Upper lobe of left lung (tissue), 6 donors: ENCODE measurements around the gene DHX32. TPM values are rescaled to one million over a fixed set of nuclear protein-coding genes. Genes with fewer than 3 reads are reported as not detected.

Experiments
- ATAC-seq, 2 donors: fragments of 200-7000 bp; cut with Tn5 transposase; one replicate each; pipeline ENCODE4 v1.9.1; 2022; ENCODE audit warnings: mild to moderate bottlenecking in 2 of 2, moderate library complexity in 2 of 2; ENCODE audit not compliant: low FRiP score in 2 of 2
- DNase-seq, 2 donors: peaks; one replicate each; pipeline ENCODE4 v3.0.0-alpha.2; 2019 to 2020
- H3K27ac ChIP-seq, 4 donors: fragments of 200-600 bp; sonication (generic); one replicate each; pipeline ENCODE4 v1.5.1; 2016 to 2019
- H3K27me3 ChIP-seq, 4 donors: fragments of 200-600 bp; sonication (generic); one replicate each; pipeline ENCODE4 v1.5.1; 2017 to 2019
- H3K36me3 ChIP-seq, 4 donors: fragments of 200-600 bp; sonication (generic); one replicate each; pipeline ENCODE4 v1.5.1; 2016 to 2019
- H3K4me1 ChIP-seq, 4 donors: fragments of 200-600 bp; sonication (generic); one replicate each; pipeline ENCODE4 v1.5.1; 2018 to 2019
- H3K4me3 ChIP-seq, 4 donors: fragments of 200-600 bp; sonication (generic); one replicate each; pipeline ENCODE4 v1.5.1; 2017 to 2019; ENCODE audit warnings: mild to moderate bottlenecking in 2 of 4, moderate library complexity in 1 of 4
- H3K9me3 ChIP-seq, 4 donors: fragments of 200-600 bp; sonication (generic); one replicate each; pipeline ENCODE4 v1.5.1; 2018 to 2019
- EP300 ChIP-seq, 4 donors: sonication (generic); formaldehyde crosslinking; IDR thresholded peaks; one replicate each; pipeline ENCODE4 v1.5.1; 2017; ENCODE audit warnings: antibody characterized with exemption in 4 of 4, control low read depth in 2 of 4
- POLR2A ChIP-seq, 4 donors: fragments of 450-650 bp; IDR thresholded peaks; one replicate each; pipeline ENCODE4 v1.5.1; 2016 to 2017; ENCODE audit warnings: antibody characterized with exemption in 4 of 4, mild to moderate bottlenecking in 2 of 4
- POLR2AphosphoS5 ChIP-seq, 2 donors: sonication (generic); formaldehyde crosslinking; IDR thresholded peaks; one replicate each; pipeline ENCODE4 v1.5.1; 2017; ENCODE audit warnings: antibody characterized with exemption in 2 of 2
- WGBS, 2 donors: methylation state at CpG; one replicate each; pipeline ENCODE4 v1.1.5; 2017 to 2018; 5-methylcytosine and 5-hydroxymethylcytosine counted together
- total RNA-seq, 6 donors: library from RNA; depleted of rRNA in 4 of 6; stranded (reverse); fragments of >200 nt in 4 of 6; gene quantifications; one replicate each; pipeline versions ENCODE4 v1.1.0 to v1.2.1, GENCODE V29; 2016 to 2021
- TF ChIP-seq, protein P1 (sequence below), 6 experiments: fragments of 450-650 bp in 4 of 6; fragments of 200-600 bp in 2 of 6; sonication (generic) in 2 of 6; IDR thresholded peaks; one replicate each; pipeline ENCODE4 v1.5.1; 2016 to 2019; ENCODE audit warnings: antibody characterized with exemption in 6 of 6
- donor health status: DM: no; HTN: no; CAD: no; lungs with moderate emphysema.
- donor health status: DM: no; HTN: yes; CAD: no; lungs with severe emphysema.

The DHX32 gene
- total RNA-seq, 6 donors from 2014 or later, result 9.4 to 37.2 (median 28.0) TPM

GRCh38 chr10:125843603-125844329 lies 37.3 kb downstream of the DHX32 start:
- Histone ChIP-seq H3K4me1 (no peaks in the 10 kb centered on the region), H3K36me3 (peaks cover 0 to 73% (median 29%) of the 10 kb centered on the region in 4 donors), H3K9me3 (no peaks in the 10 kb centered on the region), H3K4me3 (no peak overlapping the region), H3K27ac (no peak overlapping the region), H3K27me3 (no peaks in the 10 kb centered on the region)
- no peak for DNase-seq
- ATAC-seq, result no peak
- no peak for TF ChIP-seq POLR2A (IDR thresholded peaks at IDR 0.05)
- TF ChIP-seq, protein P1, sequence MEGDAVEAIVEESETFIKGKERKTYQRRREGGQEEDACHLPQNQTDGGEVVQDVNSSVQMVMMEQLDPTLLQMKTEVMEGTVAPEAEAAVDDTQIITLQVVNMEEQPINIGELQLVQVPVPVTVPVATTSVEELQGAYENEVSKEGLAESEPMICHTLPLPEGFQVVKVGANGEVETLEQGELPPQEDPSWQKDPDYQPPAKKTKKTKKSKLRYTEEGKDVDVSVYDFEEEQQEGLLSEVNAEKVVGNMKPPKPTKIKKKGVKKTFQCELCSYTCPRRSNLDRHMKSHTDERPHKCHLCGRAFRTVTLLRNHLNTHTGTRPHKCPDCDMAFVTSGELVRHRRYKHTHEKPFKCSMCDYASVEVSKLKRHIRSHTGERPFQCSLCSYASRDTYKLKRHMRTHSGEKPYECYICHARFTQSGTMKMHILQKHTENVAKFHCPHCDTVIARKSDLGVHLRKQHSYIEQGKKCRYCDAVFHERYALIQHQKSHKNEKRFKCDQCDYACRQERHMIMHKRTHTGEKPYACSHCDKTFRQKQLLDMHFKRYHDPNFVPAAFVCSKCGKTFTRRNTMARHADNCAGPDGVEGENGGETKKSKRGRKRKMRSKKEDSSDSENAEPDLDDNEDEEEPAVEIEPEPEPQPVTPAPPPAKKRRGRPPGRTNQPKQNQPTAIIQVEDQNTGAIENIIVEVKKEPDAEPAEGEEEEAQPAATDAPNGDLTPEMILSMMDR (IDR thresholded peaks at IDR 0.05), result no peak
- TF ChIP-seq EP300 (IDR thresholded peaks at IDR 0.05), result no peak
- no peak for TF ChIP-seq POLR2AphosphoS5 (IDR thresholded peaks at IDR 0.05)
- 91% methylated on average over 9 of the region's 9 CpGs for WGBS, 2 donors

- H3K4me1 ChIP-seq, result no peaks in the 10 kb centered on the region
- H3K36me3 ChIP-seq, result peaks cover 0 to 89% (median 50%) of the 10 kb centered on the region in 4 donors
- ATAC-seq, result no peak
- no peaks in the 10 kb centered on the region for H3K9me3 ChIP-seq
- no peak for DNase-seq
- no peak overlapping the region for H3K27ac ChIP-seq
- 86 to 96% methylated on average over 3 of the region's 3 CpGs for WGBS, 2 donors
- no peak overlapping the region for H3K4me3 ChIP-seq
- no peaks in the 10 kb centered on the region for H3K27me3 ChIP-seq
- TF ChIP-seq POLR2AphosphoS5 (IDR thresholded peaks at IDR 0.05) (no peak), EP300 (IDR thresholded peaks at IDR 0.05) (no peak), POLR2A (IDR thresholded peaks at IDR 0.05) (no peak)
- TF ChIP-seq, protein P1 (IDR thresholded peaks at IDR 0.05), result no peak
Observed at GRCh38 chr10:125840955-125841354, 40.1 kb downstream of the DHX32 start.

DNA sequence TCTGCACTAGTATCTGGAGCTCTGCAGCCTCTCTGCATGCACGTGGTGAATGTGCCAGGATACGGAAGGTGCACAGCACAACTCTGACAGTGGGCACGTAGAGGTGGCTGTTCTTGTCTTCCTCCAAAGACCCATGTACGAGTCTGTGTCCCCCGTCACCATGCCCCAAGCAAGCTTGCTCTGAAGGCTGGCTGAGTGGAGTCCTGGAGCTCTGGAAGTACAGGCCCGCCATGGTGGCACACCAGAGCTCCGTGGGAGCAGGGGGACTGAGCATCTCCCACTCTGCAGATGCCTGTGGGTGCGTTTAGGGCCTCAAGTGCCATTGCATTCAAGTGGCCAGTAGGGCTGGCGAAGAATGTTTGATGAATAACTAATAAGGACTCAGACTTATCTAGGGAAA lies 40.7 kb downstream of the DHX32 start:
- no peak for ATAC-seq
- Histone ChIP-seq H3K27ac (no peak overlapping the region), H3K36me3 (peaks cover 0 to 89% (median 51%) of the 10 kb centered on the region in 4 donors), H3K4me3 (no peak overlapping the region), H3K27me3 (no peaks in the 10 kb centered on the region), H3K4me1 (no peaks in the 10 kb centered on the region), H3K9me3 (no peaks in the 10 kb centered on the region)
- whole genome bisulfite sequencing, 2 donors, result 92 to 94% methylated on average over 6 to 9 of the region's 9 CpGs
- no peak for DNase-seq
- no peak for TF ChIP-seq POLR2AphosphoS5 (IDR thresholded peaks at IDR 0.05)
- TF ChIP-seq, protein P1 (IDR thresholded peaks at IDR 0.05), result no peak
- no peak for TF ChIP-seq EP300 (IDR thresholded peaks at IDR 0.05)
- TF ChIP-seq POLR2A (IDR thresholded peaks at IDR 0.05), result no peak

- Histone ChIP-seq H3K4me3 (no peak overlapping the region), H3K36me3 (peaks cover 2 to 93% (median 64%) of the 10 kb centered on the region in 4 donors), H3K27ac (no peak overlapping the region), H3K9me3 (no peaks in the 10 kb centered on the region), H3K27me3 (no peaks in the 10 kb centered on the region), H3K4me1 (no peaks in the 10 kb centered on the region)
- TF ChIP-seq POLR2AphosphoS5 (IDR thresholded peaks at IDR 0.05), result no peak
- TF ChIP-seq POLR2A (IDR thresholded peaks at IDR 0.05), result no peak
- TF ChIP-seq, protein P1 (IDR thresholded peaks at IDR 0.05), result no peak
- TF ChIP-seq EP300 (IDR thresholded peaks at IDR 0.05), result no peak
- 83 to 85% methylated on average over 7 to 9 of the region's 9 CpGs for WGBS, 2 donors
- ATAC-seq (no peak), DNase-seq (no peak)
Observed at GRCh38 chr10:125838802-125839575, 42.1 kb downstream of the DHX32 start.
